Activated CD4-positive, CD25-positive, alpha-beta regulatory T cell treated with anti-CD3 and anti-CD28 coated beads, Interleukin-2, amount 50 U/mL, for 16 hours (primary cell): ENCODE measurements around the gene CACNG4.

ENCODE experiments used
- DNase-seq: peaks from one replicate; pipeline ENCODE4 v3.0.0-alpha.2; 2020; ENCODE audit warnings: low read depth, low spot score

CACNG4 gene

GRCh38 chr17:66963909-66964771 lies at the start of gene CACNG4:
TSS of gene CACNG4 (plus strand) at chr17:66964707. CDS start at chr17:66964912, 205 bp downstream.
- no peak for DNase-seq

DNA sequence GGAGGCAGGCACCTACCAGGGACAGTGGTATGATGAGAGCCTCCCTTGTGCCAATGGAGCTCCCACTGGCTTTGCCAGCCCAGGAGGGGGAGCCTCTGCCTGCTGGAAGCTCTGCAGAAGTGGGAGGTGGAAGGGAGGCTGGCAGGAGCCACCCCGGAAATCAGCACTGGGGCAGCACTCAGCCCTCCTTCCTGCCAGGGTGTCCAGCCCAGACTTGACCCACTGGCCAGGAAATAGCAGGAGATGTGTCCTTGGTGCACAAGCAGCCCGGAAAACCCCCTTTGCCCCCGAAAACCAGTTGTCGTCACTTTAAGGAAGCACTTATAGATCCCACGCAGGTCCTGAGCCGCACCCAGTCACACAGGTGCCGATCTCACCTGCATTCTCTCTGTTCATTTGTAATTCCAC lies 49.3 kb upstream of the CACNG4 start:
- DNase-seq: no peak

DNA sequence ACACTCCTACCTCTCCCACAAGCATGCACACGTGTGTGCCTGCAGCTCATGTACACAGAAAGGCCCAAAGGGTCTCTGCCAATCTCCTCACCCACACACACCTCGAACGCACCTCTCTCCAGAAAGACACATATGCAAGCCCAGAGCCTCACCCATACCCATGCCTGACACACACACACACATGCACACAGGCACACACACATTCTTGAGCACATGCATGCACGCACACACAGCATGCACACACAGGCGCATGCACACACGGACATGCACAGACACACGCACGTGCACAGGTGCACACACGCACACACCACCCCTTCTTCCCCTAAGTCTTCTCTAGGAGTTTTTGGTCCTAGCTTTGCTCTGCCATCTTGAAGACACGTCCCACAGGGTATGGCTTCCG lies 48.7 kb upstream of the CACNG4 start:
- no peak for DNase-seq

GRCh38 chr17:66916946-66917345 lies 47.6 kb upstream of the CACNG4 start:
- DNase-seq: no peak

DNA sequence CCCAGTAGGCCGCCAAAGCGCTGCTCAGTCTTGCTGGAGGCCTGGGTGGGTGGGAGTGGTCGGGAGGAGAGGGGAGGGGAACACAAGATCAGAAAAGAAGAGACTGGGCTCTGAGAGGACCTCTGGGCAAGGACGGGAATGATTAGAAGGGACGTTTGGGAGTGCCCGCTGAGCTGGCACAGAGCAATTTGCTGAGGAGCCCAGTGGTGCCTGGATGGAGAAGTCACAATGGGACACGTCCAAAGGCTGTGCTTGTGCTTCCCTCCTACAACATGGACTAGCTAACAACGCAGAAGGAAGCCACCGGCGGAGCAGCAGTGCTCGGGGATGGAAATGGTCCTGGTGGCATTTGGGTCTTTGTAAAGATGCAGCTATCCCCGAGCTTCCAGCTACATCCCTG lies 45.6 kb upstream of the CACNG4 start:
- no peak for DNase-seq

DNA sequence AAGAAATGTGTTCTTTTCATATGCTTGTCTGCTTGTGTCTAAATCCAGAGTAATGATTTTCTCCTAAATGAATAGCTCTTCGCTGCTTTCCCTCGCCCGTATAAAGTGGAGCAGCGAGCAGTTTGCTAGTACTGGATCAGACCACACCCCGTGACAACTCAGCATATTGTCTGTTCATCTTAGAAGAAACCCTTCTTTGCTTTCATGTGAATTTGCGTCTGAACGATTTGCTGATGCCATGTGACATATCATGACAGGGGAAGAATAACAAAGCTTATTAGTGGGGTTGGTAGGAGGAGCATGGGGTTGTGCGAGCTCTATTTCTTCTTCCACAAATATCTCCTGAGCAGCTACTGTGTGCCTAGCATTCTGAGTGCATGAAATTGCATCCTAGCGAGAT lies 44.1 kb upstream of the CACNG4 start:
- no peak for DNase-seq

DNA sequence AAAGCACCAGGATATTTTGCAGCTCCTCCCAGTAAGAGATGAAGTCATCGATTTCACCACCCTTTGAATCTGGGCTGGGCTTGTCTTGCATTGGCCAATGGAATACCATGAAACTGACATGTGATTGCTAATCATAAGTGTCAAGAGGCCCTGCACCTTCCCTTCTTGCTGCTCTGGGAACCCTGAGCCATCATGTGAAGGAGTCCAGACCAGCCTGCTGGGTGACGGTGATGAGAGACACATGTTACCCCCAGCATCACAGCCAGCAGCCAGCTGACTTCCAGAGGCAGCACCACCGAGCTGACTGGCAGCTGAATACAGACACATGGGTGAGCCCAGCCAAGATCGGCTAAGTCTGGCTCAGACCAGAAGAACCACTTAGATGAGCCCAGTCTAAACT lies 43.6 kb upstream of the CACNG4 start:
- DNase-seq: no peak

- no peak for DNase-seq
These were observed 40.6 kb upstream of the CACNG4 start for GRCh38 chr17:66923886-66924285.

DNA sequence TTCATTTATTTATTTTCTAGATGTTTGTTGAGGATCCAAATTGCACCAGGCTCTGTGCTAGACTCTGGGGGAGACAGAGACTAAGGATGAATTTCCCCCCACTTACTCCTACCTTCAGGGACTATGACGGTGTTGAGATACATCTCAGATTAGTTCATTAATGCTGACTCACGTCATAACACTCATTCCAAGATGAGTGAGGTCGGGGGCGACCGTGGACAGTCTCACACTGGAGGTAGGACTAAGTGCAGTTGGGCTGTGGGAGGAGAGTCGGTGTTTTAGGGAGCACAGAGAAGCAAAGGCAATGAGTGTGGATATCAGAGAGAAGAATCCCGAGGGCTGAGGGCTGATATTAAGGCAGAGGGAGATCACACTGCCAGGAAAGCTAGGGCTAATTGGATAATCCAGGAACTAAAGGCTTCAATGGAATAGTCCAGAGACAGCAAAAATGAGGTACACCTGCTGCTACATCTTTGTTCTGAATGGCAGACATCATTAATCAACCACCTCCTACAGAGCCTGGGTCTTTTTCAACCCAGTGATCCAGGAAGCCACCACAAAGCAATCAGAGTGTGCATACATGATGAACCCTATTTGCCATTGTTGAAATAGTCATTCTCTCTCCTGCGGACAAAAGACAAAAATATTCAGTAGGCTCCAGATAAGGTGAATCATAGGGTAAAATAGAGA lies 38.6 kb upstream of the CACNG4 start:
- no peak for DNase-seq

DNA sequence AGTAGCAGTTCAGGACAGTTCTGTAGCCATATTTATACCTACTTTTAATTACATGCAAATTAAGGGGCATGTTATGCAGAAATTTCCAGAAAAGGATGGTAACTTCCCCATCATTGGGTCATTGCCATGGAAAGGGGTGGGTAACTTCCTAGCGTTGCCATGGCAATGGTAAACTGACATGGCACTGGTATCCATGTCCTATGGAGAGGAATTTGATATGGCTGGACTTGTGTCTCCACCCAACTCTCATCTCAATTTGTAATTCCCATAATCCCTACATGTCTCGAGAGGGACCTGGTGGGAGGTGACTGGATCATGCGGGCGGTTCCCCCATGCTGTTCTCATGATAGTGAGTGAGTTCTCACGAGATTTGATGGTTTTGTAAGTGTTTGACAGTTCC lies 35.6 kb upstream of the CACNG4 start:
- no peak for DNase-seq

DNA sequence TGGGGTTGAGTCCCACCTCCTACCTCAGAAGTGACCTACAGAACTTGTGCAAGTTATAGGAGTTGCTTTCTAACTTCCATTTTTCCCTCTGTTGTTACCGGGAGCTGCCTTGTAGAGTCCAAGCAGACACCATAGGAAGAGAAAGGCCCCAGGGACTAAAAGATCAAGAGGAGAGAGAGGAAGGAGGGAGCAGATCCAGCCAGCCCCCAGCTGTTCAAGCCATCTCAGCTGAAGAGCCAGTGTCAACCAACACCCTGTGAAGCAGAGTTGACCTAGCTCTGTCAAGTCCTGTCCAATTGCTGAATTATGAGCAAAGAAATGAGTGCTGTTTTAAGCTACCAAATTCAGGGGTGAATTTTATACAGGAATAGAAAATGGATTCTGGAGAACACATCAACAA lies 34.9 kb upstream of the CACNG4 start:
- DNase-seq: no peak

DNA sequence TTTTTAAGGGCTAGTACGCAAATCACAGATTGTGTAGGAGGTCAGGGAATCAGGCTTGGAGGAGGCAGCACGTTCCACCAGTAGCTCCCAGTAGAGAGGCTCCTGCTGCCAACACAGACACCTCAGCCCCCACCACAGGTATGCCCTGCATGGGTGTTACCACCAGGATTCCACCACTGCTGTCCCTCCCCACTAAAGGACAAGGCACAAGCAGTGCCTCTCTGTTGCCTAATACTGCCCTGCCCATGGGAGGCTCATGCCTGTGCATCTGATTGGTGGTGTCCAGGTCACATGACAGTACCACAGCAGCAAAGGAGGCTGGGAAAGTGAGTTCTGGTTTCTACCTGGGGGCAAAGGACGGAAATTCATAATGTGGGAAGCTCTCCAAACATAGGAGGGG lies 33.6 kb upstream of the CACNG4 start:
- no peak for DNase-seq

DNA sequence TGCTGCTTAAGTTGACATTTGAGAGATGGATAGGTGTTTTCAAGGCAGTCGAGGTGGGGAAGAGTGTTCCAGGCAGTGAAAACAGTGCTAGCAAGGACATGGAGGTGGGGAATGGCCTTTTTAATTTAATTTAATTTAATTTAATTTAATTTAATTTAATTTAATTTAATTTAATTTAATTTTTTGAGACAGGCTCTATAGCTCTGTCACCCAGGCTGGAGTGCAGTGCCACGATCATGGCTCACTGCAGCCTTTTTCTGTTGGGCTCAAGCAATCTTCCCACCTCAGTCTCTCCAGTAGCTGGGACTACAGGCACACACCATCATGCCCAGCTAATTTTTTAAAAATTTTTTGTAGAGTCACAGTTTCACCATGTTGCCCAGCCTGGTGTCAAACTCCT lies 32.2 kb upstream of the CACNG4 start:
- no peak for DNase-seq

DNA sequence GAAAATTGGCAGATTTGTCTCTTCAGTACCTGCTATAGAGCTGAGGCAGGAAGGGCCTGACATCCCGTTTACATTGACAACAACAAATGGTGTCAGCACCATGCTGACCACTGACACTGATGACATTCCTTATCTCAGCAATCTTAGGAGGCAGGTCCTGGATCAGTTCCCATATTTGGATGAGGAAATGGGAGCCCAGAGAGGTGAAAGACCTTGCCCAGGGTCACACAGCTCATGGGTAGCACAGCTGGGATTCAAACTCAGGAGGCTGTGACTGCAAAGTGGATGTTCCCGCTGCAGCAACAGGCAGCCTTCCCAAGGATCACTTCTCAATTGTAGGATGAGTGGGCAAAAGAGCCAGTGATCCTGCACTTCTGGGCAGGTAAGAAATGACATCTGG lies 30.5 kb upstream of the CACNG4 start:
- no peak for DNase-seq

DNA sequence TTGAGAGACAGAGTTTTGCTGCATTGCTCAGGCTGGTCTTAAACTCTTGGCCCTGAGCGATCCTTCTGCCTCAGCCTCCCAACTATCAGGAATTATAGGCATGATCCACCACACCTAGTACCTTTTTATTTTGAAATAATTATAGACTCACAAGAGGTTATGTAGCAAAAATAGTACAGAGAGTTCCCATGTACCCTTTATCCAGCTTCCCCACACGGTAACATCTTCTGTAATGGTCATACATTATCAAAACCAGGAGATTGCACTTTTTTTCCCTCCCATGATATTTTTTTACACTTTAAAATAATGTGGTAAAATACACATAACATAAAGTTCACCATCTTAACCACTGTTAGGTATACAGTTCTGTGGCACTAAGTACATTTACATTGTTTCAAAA lies 28.8 kb upstream of the CACNG4 start:
- no peak for DNase-seq

DNA sequence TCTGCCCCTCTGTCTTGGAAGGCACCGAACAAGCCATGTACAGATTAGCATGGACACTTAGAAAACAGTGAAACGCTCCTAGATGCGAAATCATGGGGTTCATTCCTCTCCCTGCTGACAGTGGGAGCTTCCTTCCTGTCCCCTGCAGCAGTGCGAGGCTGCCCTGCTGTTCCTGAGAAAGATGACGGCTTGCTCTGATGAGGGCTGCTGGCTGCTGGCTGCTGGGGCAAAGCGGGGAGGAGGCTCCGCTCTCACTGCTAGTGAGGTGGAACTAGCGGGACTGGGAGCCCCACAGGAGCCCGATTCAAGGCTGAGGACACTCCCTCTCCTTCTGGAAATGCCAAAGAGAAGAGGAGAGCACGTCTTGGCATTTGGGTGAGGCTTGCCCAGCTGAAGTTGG lies 25.9 kb upstream of the CACNG4 start:
- no peak for DNase-seq

DNA sequence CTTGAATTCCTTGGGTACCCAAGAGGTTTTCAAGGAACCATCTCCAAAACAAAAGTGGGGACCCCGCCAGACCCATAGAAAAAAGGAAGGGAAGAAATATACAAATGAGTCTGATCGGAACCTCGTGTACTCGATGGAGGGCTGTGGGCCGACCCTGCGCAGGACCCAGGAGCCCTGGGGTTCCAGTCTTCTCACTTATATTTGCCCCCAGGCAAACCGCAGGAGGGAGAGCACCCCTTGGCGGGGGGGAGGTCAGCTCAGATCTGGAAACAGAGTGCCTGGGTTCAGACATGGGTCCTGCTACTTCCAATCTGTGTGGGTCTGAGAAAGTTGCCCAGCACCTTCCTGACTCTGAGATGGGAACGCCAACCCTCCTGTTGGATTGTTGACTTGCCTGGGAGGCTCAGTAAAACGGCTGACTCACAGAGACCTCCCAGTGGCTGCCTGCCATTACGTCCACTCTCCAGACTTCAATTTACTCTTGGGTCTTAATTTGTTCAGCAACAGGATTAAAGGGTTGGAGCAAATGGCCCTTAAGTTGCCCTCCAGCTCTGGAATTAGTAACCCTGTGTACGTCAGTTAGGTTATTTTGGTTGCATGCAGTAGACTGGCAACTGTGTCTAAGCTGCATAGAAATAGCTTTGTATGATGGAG lies 24.9 kb upstream of the CACNG4 start:
- DNase-seq: no peak

GRCh38 chr17:66941249-66941648 lies 23.3 kb upstream of the CACNG4 start:
- DNase-seq: no peak

GRCh38 chr17:66941773-66942450 lies 22.6 kb upstream of the CACNG4 start:
- no peak for DNase-seq

DNA sequence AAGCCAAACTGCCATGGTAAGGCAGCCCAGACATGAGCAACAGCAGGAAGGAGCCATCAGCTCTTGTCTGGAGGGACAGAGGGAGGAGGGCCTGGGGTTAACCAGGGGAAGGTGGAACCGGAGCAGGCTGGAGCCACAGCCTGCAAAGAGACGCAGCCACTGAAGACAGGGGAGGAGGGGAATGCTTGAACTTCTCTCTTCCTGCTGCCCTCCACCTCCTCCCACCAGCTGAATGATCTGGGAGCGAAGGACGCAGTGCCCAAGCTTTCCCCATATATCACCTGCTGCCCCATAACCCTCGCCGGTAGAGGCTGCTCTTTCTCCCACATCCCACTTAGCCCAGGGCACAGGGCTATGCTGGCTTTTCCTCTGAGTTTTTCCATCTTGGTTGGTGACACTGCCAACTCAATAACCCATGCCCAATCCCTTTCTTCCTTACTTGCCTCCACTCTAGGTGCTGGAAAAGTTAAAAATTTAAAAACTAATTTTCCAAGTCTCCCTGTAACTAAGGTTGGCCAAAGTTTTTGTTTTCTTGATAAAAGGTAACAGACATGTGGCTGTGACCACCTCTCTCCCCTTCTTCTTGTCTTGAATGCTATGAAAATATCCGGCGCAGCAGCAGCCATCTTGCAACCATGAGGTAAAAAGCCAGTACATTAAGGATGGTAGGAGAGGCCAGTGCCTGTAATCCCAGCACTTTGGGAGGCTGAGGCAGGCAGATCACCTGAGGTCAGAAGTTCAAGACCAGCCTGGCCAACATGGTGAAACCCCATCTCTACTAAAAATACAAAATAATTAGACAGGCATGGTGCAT lies 21.8 kb upstream of the CACNG4 start:
- DNase-seq: no peak

- no peak for DNase-seq
These were observed 21.0 kb upstream of the CACNG4 start for GRCh38 chr17:66943484-66943883.
